ENCODE data around the gene SLC25A12. TPM values are rescaled to one million over a fixed set of nuclear protein-coding genes. Genes with fewer than 3 reads are reported as not detected.
A peak's percentile ranks its signal among the peaks of the same experiment; 100 is the strongest.

The SLC25A12 gene
- total and polyA plus RNA-seq, 2 of the 13 experiments (the other 11 are each of a cell fraction or from before 2014, with no cell fraction given) = 8.1 to 15.9 TPM

DNA sequence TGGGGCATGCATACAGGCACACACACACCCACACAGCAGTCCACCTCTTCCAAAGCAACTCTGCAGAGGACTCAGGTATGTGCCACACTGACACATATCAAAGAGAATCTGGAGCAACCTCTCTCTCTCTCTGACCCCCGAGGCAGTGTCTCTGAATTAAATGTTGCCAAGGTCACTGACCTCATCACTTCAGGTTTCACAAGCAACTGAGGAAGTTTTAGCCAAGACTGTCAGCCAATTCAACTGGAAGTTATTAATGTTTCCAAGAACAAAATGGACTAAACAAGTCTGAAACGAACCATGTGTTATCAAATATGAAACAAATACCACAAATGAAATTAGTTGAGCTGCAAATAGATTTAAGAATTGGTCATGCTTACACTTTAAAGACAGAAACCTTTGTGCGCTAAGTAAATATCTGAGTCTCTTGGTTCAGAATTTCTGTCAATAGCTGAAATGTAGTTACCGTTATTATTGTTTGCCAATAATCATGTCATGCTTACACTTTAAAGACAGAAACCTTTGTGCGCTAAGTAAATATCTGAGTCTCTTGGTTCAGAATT lies 86.1 kb downstream of the SLC25A12 start (continued):
- TF ChIP-seq, protein P1, sequence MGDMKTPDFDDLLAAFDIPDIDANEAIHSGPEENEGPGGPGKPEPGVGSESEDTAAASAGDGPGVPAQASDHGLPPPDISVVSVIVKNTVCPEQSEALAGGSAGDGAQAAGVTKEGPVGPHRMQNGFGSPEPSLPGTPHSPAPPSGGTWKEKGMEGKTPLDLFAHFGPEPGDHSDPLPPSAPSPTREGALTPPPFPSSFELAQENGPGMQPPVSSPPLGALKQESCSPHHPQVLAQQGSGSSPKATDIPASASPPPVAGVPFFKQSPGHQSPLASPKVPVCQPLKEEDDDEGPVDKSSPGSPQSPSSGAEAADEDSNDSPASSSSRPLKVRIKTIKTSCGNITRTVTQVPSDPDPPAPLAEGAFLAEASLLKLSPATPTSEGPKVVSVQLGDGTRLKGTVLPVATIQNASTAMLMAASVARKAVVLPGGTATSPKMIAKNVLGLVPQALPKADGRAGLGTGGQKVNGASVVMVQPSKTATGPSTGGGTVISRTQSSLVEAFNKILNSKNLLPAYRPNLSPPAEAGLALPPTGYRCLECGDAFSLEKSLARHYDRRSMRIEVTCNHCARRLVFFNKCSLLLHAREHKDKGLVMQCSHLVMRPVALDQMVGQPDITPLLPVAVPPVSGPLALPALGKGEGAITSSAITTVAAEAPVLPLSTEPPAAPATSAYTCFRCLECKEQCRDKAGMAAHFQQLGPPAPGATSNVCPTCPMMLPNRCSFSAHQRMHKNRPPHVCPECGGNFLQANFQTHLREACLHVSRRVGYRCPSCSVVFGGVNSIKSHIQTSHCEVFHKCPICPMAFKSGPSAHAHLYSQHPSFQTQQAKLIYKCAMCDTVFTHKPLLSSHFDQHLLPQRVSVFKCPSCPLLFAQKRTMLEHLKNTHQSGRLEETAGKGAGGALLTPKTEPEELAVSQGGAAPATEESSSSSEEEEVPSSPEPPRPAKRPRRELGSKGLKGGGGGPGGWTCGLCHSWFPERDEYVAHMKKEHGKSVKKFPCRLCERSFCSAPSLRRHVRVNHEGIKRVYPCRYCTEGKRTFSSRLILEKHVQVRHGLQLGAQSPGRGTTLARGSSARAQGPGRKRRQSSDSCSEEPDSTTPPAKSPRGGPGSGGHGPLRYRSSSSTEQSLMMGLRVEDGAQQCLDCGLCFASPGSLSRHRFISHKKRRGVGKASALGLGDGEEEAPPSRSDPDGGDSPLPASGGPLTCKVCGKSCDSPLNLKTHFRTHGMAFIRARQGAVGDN (CRISPR knock-in tag; IDR thresholded peaks at IDR 0.05) = no peak
- TF ChIP-seq KAT8 (CRISPR knock-in tag; IDR thresholded peaks at IDR 0.05) = no peak; the same call in 1 of the 2 replicates
- 0 out of 2 replicates have a peak, but pooled peaks have one; percentile 18 for TF ChIP-seq DMAP1 (CRISPR knock-in tag; IDR thresholded peaks at IDR 0.05)
- TF ChIP-seq MATR3 (CRISPR knock-in tag; IDR thresholded peaks at IDR 0.05) = no peak
- TF ChIP-seq SP2 (CRISPR knock-in tag; IDR thresholded peaks at IDR 0.05) = no peak
- TF ChIP-seq ZNF138 (CRISPR knock-in tag; IDR thresholded peaks at IDR 0.05; ENCODE audit: low read depth) = no peak
- peak; percentile 88 for TF ChIP-seq NCOA2 (CRISPR knock-in tag; IDR thresholded peaks at IDR 0.05)
- no peak for TF ChIP-seq ZNF451 (CRISPR knock-in tag; IDR thresholded peaks at IDR 0.05)
- TF ChIP-seq ZBTB49 (CRISPR knock-in tag; IDR thresholded peaks at IDR 0.05; ENCODE audit: borderline replicate concordance) = no peak
- no peak for TF ChIP-seq MAZ (IDR thresholded peaks at IDR 0.05; ENCODE audit: borderline replicate concordance, low read depth, low read length)
- TF ChIP-seq MAZ (CRISPR knock-in tag; IDR thresholded peaks at IDR 0.05; ENCODE audit: low read depth) = no peak
- TF ChIP-seq ZNF549 (CRISPR knock-in tag; IDR thresholded peaks at IDR 0.05) = no peak
- TF ChIP-seq CCAR2 (optimal IDR thresholded peaks at IDR 0.05; ENCODE audit: low read depth, low read length) = no peak
- no peak for TF ChIP-seq PITX1 (CRISPR knock-in tag; IDR thresholded peaks at IDR 0.05)
- TF ChIP-seq RARA (CRISPR knock-in tag; IDR thresholded peaks at IDR 0.05) = peak; percentile 67
- TF ChIP-seq SSRP1 (CRISPR knock-in tag; IDR thresholded peaks at IDR 0.05) = no peak
- no peak for TF ChIP-seq ZNF616 (CRISPR knock-in tag; IDR thresholded peaks at IDR 0.05; ENCODE audit: low read depth)
- TF ChIP-seq ETV6 (CRISPR knock-in tag; conservative IDR thresholded peaks at IDR 0.05) = no peak
- TF ChIP-seq ZNF749 (CRISPR knock-in tag; IDR thresholded peaks at IDR 0.05; ENCODE audit: borderline replicate concordance) = no peak
- TF ChIP-seq MZF1 (CRISPR knock-in tag; IDR thresholded peaks at IDR 0.05; ENCODE audit: borderline replicate concordance) = no peak
- TF ChIP-seq ZZZ3 (CRISPR knock-in tag; IDR thresholded peaks at IDR 0.05; ENCODE audit: borderline replicate concordance) = no peak
- no peak for TF ChIP-seq AGO2 (optimal IDR thresholded peaks at IDR 0.05; ENCODE audit: low read depth, low read length)
